Spleen (tissue), 11 donors: ENCODE data around the gene ICAM3. TPM values are rescaled to one million over a fixed set of nuclear protein-coding genes. Genes with fewer than 3 reads are reported as not detected.

ENCODE experiments used
- DNase-seq: peaks from one replicate; pipeline ENCODE4 v3.0.0-alpha.2; 2020
- H3K27ac ChIP-seq, 8 donors: fragments of 200-600 bp; sonication (generic) in 7 of 8; 1 replicate in 4 of 8; 2 replicates in 4 of 8; pipeline versions ENCODE4 v1.5.0 to v1.8.0; 2016 to 2021; ENCODE audit warnings: inconsistent platforms in 4 of 8, mild to moderate bottlenecking in 4 of 8, moderate library complexity in 1 of 8
- H3K27me3 ChIP-seq, 7 donors: fragments of 200-600 bp; sonication (generic) in 6 of 7; replicated peaks in 1 of 7; 1 replicate in 4 of 7; 2 replicates in 3 of 7; pipeline versions ENCODE4 v1.5.0 to v1.8.0; 2016 to 2021; ENCODE audit warnings: inconsistent platforms in 3 of 7, mild to moderate bottlenecking in 1 of 7
- H3K36me3 ChIP-seq, 6 donors: fragments of 200-600 bp; sonication (generic) in 5 of 6; 1 replicate in 4 of 6; 2 replicates in 2 of 6; pipeline versions ENCODE4 v1.5.0 to v1.8.0; 2016 to 2021; ENCODE audit warnings: inconsistent platforms in 2 of 6
- H3K4me1 ChIP-seq, 6 donors: fragments of 200-600 bp; sonication (generic) in 5 of 6; 1 replicate in 3 of 6; 2 replicates in 3 of 6; pipeline versions ENCODE4 v1.5.0 to v1.8.0; 2016 to 2021; ENCODE audit warnings: inconsistent platforms in 3 of 6
- H3K4me3 ChIP-seq, 8 donors: fragments of 200-600 bp; sonication (generic) in 7 of 8; 1 replicate in 4 of 8; 2 replicates in 4 of 8; pipeline versions ENCODE4 v1.5.0 to v1.8.0; 2016 to 2021; ENCODE audit warnings: inconsistent platforms in 4 of 8, mild to moderate bottlenecking in 4 of 8, moderate library complexity in 2 of 8
- H3K9me3 ChIP-seq, 8 donors: fragments of 200-600 bp; sonication (generic) in 7 of 8; 1 replicate in 4 of 8; 2 replicates in 4 of 8; pipeline versions ENCODE4 v1.5.0 to v1.8.0; 2016 to 2021; ENCODE audit warnings: inconsistent platforms in 4 of 8
- POLR2A ChIP-seq, 3 donors: fragments of 450-650 bp; IDR thresholded peaks; one replicate each; pipeline ENCODE4 v1.5.1; 2017; ENCODE audit warnings: antibody characterized with exemption in 3 of 3, mild to moderate bottlenecking in 1 of 3
- POLR2AphosphoS5 ChIP-seq, 3 donors: sonication (generic); formaldehyde crosslinking; IDR thresholded peaks; one replicate each; pipeline ENCODE4 v1.5.1; 2017; ENCODE audit warnings: antibody characterized with exemption in 3 of 3
- WGBS, 5 donors: extraction: QIAGEN DNeasy Blood & Tissue Kit in 3 of 5; methylation state at CpG; one replicate each; pipeline versions ENCODE4 v1.1.5 to v1.1.7; 2013 to 2018; 5-methylcytosine and 5-hydroxymethylcytosine counted together
- intact Hi-C: fragments of 100-400 bp; cut with DNase I; formaldehyde crosslinking; loops from one replicate; pipeline ENCODE4 v1.15.0; 2023; ENCODE audit warnings: low total_unique reads
- polyA plus RNA-seq, 3 donors: library from polyadenylated mRNA; stranded (reverse); fragments of 200-250 nt; gene quantifications; one replicate each; pipeline ENCODE4 v1.2.1, GENCODE V29; 2013
- total RNA-seq, 7 donors: library from RNA; depleted of rRNA in 3 of 7; stranded (reverse); fragments of >200 nt in 3 of 7; fragmentation: NEBNext Ultra II Directional in 4 of 7; extraction: Animal tissue kit (Norgen Biotek cat#: 25700) in 4 of 7; gene quantifications; one replicate each; pipeline versions ENCODE4 v1.1.0 to v1.2.1, GENCODE V29; 2016 to 2021
- TF ChIP-seq, protein P1 (sequence below), 11 experiments: fragments of 200-600 bp in 7 of 11; fragments of 450-650 bp in 4 of 11; sonication (generic) in 4 of 11; IDR thresholded peaks in 8 of 11; conservative IDR thresholded peaks in 3 of 11; 1 replicate in 7 of 11; 2 replicates in 4 of 11; pipeline versions ENCODE4 v1.4.0 to v1.8.0; 2016 to 2021; ENCODE audit warnings: antibody characterized with exemption in 11 of 11, inconsistent platforms in 4 of 11, mild to moderate bottlenecking in 1 of 11
- donor health status: healthy with polysubstance abuse.
- donor health status: DM: no; HTN: no; CAD: no; lungs with moderate emphysema.
- donor health status: DM: no; HTN: no; CAD: no.
- donor health status: Bipolar disorder and iron deficiency.
- donor health status: healthy.
- donor health status: DM: no; HTN: no; CAD: no.
- donor health status: DM: yes; HTN: yes; CAD: no.

Gene ICAM3
- total and polyA plus RNA-seq, 10 donors: 69.3 to 180 (median 111) TPM

GRCh38 chr19:10361569-10362011 lies 22.2 kb upstream of the ICAM3 start:
- peaks cover 0 to 100% (median 96%) of the 10 kb centered on the region in 6 donors for H3K36me3 ChIP-seq
- H3K4me3 ChIP-seq: no peak overlapping the region
- no peaks in the 10 kb centered on the region for H3K27me3 ChIP-seq
- H3K4me1 ChIP-seq: no peaks in the 10 kb centered on the region
- intact Hi-C loops: no loop called here
- no peaks in the 10 kb centered on the region for H3K9me3 ChIP-seq
- WGBS, 5 donors: 85 to 93% (median 90%) methylated on average over 16 of the region's 16 CpGs
- TF ChIP-seq, protein P1, sequence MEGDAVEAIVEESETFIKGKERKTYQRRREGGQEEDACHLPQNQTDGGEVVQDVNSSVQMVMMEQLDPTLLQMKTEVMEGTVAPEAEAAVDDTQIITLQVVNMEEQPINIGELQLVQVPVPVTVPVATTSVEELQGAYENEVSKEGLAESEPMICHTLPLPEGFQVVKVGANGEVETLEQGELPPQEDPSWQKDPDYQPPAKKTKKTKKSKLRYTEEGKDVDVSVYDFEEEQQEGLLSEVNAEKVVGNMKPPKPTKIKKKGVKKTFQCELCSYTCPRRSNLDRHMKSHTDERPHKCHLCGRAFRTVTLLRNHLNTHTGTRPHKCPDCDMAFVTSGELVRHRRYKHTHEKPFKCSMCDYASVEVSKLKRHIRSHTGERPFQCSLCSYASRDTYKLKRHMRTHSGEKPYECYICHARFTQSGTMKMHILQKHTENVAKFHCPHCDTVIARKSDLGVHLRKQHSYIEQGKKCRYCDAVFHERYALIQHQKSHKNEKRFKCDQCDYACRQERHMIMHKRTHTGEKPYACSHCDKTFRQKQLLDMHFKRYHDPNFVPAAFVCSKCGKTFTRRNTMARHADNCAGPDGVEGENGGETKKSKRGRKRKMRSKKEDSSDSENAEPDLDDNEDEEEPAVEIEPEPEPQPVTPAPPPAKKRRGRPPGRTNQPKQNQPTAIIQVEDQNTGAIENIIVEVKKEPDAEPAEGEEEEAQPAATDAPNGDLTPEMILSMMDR (IDR thresholded peaks at IDR 0.05 in 8 of 11, conservative IDR thresholded peaks at IDR 0.05 in 3 of 11): no peak
- peak in 1 of 3 donors; percentile 47 for TF ChIP-seq POLR2AphosphoS5 (IDR thresholded peaks at IDR 0.05)
- no peak overlapping the region for H3K27ac ChIP-seq
- DNase-seq: no peak

DNA sequence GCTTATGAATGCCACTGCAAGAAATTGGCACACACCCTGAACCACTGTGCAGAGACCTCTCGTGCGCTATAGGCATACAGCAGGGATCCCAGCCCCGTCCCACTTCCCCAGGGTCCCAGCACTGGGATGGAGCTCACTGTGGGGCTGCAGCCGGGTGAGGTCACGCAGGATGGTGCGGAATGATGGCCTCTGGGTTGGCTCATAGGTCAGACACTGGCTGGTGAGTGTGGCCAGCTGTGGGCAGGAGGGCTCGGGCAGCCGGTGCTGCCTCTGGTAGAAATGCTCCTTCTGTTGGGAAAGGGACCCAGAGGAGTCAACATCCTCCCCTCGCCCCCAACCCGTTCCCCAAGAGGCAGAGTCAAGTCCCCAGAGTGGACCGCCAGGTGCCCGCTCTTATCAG lies 17.0 kb upstream of the ICAM3 start:
- H3K9me3 ChIP-seq: no peaks in the 10 kb centered on the region
- 90 to 100% (median 97%) methylated on average over 5 to 12 of the region's 12 CpGs for WGBS, 5 donors
- no peaks in the 10 kb centered on the region for H3K27me3 ChIP-seq
- no peak for TF ChIP-seq POLR2A (IDR thresholded peaks at IDR 0.05)
- TF ChIP-seq POLR2AphosphoS5 (IDR thresholded peaks at IDR 0.05): no peak
- no peak overlapping the region for H3K4me3 ChIP-seq
- H3K4me1 ChIP-seq: no peaks in the 10 kb centered on the region
- no peak overlapping the region for H3K27ac ChIP-seq
- intact Hi-C loops: no loop called here
- no peak for DNase-seq
- peaks cover 3 to 100% (median 93%) of the 10 kb centered on the region in 6 donors for H3K36me3 ChIP-seq

DNA sequence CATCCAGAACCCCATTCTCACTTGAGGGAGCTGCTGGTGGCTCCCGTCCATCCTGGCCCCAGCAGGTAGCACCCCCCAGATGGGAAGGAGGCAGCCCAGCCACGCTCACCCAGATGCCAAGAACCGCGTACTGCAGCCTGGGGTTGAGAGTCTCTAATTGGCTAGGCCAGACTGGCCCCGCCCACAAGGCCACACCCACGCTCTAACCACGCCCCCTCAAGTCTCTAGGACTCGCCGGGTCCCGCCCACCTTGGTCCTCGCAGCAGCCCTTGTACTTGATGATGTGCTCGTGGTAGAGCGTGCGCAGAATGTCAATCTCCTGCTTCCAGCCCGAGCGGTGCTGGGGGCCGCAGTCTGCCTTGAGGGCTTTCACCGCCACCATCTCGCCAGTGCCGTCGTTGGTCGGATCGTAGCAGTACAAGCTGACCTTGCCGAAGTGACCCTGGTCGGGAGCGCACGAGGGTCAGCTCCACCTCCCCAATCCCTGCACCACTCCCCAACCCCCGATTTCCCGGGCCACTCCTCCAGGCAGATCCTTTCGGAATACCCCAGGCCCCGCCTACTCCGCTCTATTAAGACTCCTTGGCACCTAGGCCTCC lies 14.5 kb upstream of the ICAM3 start:
- Histone ChIP-seq H3K4me3 (no peak overlapping the region), H3K27ac (no peak overlapping the region), H3K27me3 (no peaks in the 10 kb centered on the region), H3K36me3 (peaks cover 3 to 99% (median 92%) of the 10 kb centered on the region in 6 donors), H3K9me3 (no peaks in the 10 kb centered on the region), H3K4me1 (no peaks in the 10 kb centered on the region)
- DNase-seq: no peak
- intact Hi-C loops: no loop called here
- TF ChIP-seq POLR2A (IDR thresholded peaks at IDR 0.05) (no peak), POLR2AphosphoS5 (IDR thresholded peaks at IDR 0.05) (peak in 1 of 3 donors; percentile 51)
- 91 to 98% (median 91%) methylated on average over 24 to 32 of the region's 32 CpGs for WGBS, 5 donors

- DNase-seq: no peak
- no peak overlapping the region for H3K27ac ChIP-seq
- H3K27me3 ChIP-seq: no peaks in the 10 kb centered on the region
- WGBS, 5 donors: 89 to 92% (median 90%) methylated on average over 54 to 63 of the region's 63 CpGs
- no peaks in the 10 kb centered on the region for H3K4me1 ChIP-seq
- TF ChIP-seq, protein P1 (IDR thresholded peaks at IDR 0.05 in 8 of 11, conservative IDR thresholded peaks at IDR 0.05 in 3 of 11): no peak
- TF ChIP-seq POLR2AphosphoS5 (IDR thresholded peaks at IDR 0.05): peak in 1 of 3 donors; percentile 47
- H3K9me3 ChIP-seq: no peaks in the 10 kb centered on the region
- H3K4me3 ChIP-seq: no peak overlapping the region
- intact Hi-C loops: no loop called here
- peaks cover 3 to 91% (median 84%) of the 10 kb centered on the region in 6 donors for H3K36me3 ChIP-seq
Measured at GRCh38 chr19:10352764-10353671, 13.6 kb upstream of the ICAM3 start.

GRCh38 chr19:10346509-10346908 lies 7.1 kb upstream of the ICAM3 start:
- H3K9me3 ChIP-seq: no peaks in the 10 kb centered on the region
- peak in 1 of 3 donors; percentile 73 for TF ChIP-seq POLR2AphosphoS5 (IDR thresholded peaks at IDR 0.05)
- TF ChIP-seq POLR2A (IDR thresholded peaks at IDR 0.05): no peak
- H3K4me3 ChIP-seq: peak overlapping the region in 1 of 8 donors; percentile 49
- 48 to 74% (median 56%) methylated on average over 10 of the region's 10 CpGs for WGBS, 5 donors
- peaks cover 0 to 23% (median 0%) of the 10 kb centered on the region in 6 donors for H3K4me1 ChIP-seq
- DNase-seq: no peak
- intact Hi-C loops: no loop called here
- no peaks in the 10 kb centered on the region for H3K27me3 ChIP-seq
- H3K27ac ChIP-seq: peak overlapping the region in 7 of 8 donors; percentile 62 to 92 (median 83)
- H3K36me3 ChIP-seq: peaks cover 0 to 25% (median 22%) of the 10 kb centered on the region in 6 donors
